Loucy (cell line): ENCODE results near the gene NUAK1.

Experiments
- H2AFZ ChIP-seq: fragments of 200-600 bp; sonication (generic); 2 replicates; pipeline ENCODE4 v1.6.0; 2016; ENCODE audit warnings: antibody characterized with exemption, mild to moderate bottlenecking, low read length, moderate library complexity
- H3F3A ChIP-seq: fragments of 200-600 bp; 2 replicates; pipeline ENCODE4 v1.6.0; 2016; ENCODE audit warnings: antibody characterized with exemption, low read depth, mild to moderate bottlenecking
- H3K27me3 ChIP-seq: fragments of 200-600 bp; sonication (generic); 2 replicates; pipeline ENCODE4 v1.6.1; 2014; ENCODE audit warnings: low read length, mild to moderate bottlenecking; ENCODE audit not compliant: insufficient read depth, poor library complexity, severe bottlenecking
- H3K36me3 ChIP-seq: fragments of 200-600 bp; sonication (generic); 2 replicates; pipeline ENCODE4 v1.6.1; 2016; ENCODE audit warnings: low read length; ENCODE audit not compliant: insufficient read depth
- H3K4me1 ChIP-seq: fragments of 200-600 bp; sonication (generic); 2 replicates; pipeline ENCODE4 v1.5.1; 2014; ENCODE audit warnings: low read length, mild to moderate bottlenecking; ENCODE audit not compliant: insufficient read depth, poor library complexity, severe bottlenecking
- H3K4me2 ChIP-seq: fragments of 200-600 bp; sonication (generic); 2 replicates; pipeline ENCODE4 v1.6.0; 2014; ENCODE audit warnings: antibody characterized with exemption, low read length, low read depth, mild to moderate bottlenecking; ENCODE audit not compliant: poor library complexity, severe bottlenecking
- H3K4me3 ChIP-seq: fragments of 200-600 bp; sonication (generic); 2 replicates; pipeline ENCODE4 v1.5.1; 2014; ENCODE audit warnings: low read length, mild to moderate bottlenecking, mixed read lengths; ENCODE audit not compliant: poor library complexity, severe bottlenecking
- H3K79me2 ChIP-seq: fragments of 200-600 bp; sonication (generic); 2 replicates; pipeline ENCODE4 v1.6.1; 2014; ENCODE audit warnings: low read length; ENCODE audit not compliant: insufficient read depth
- H3K9ac ChIP-seq: fragments of 200-600 bp; sonication (generic); 2 replicates; pipeline ENCODE4 v1.6.0; 2014; ENCODE audit warnings: mild to moderate bottlenecking, low read depth, low read length, moderate library complexity; ENCODE audit not compliant: poor library complexity, severe bottlenecking
- H3K9me2 ChIP-seq: fragments of 200-600 bp; sonication (generic); replicated peaks from 2 replicates; pipeline ENCODE4 v1.6.1; 2016; ENCODE audit warnings: low read depth, low read length, mixed read lengths
- H3K9me3 ChIP-seq: fragments of 200-600 bp; sonication (generic); 2 replicates; pipeline ENCODE4 v1.6.1; 2014; ENCODE audit warnings: mild to moderate bottlenecking, antibody characterized with exemption, low read length, low read depth; ENCODE audit not compliant: insufficient read depth
- H4K20me1 ChIP-seq: fragments of 200-600 bp; sonication (generic); 2 replicates; pipeline ENCODE4 v1.6.0; 2014; ENCODE audit warnings: antibody characterized with exemption, low read length, mild to moderate bottlenecking; ENCODE audit not compliant: insufficient read depth, poor library complexity, severe bottlenecking
- CTCF ChIP-seq: fragments of 200-600 bp; sonication (generic); conservative IDR thresholded peaks from 2 replicates; pipeline ENCODE4 v1.5.1; 2014; ENCODE audit warnings: mild to moderate bottlenecking, antibody characterized with exemption, low read length
- EZH2phosphoT487 ChIP-seq: fragments of 200-600 bp; IDR thresholded peaks from 2 replicates; pipeline ENCODE4 v1.6.1; 2018; ENCODE audit warnings: antibody characterized with exemption, mild to moderate bottlenecking, moderate library complexity, borderline replicate concordance

The NUAK1 gene

GRCh38 chr12:106141003-106141402 lies 2.2 kb upstream of the NUAK1 start:
- TF ChIP-seq EZH2phosphoT487 (no peak), CTCF (no peak)
- Histone ChIP-seq H4K20me1 (no peaks in the 10 kb centered on the region), H3K79me2 (no peaks in the 10 kb centered on the region), H3K9ac (no peak overlapping the region), H3K4me1 (no peaks in the 10 kb centered on the region), H2AFZ (no peak overlapping the region), H3K4me2 (no peak overlapping the region), H3K36me3 (no peaks in the 10 kb centered on the region), H3K9me2 (no peaks in the 10 kb centered on the region), H3K9me3 (no peaks in the 10 kb centered on the region), H3F3A (no peaks in the 10 kb centered on the region), H3K4me3 (no peak overlapping the region), H3K27me3 (no peaks in the 10 kb centered on the region)

GRCh38 chr12:106140223-106140986 lies 1.7 kb upstream of the NUAK1 start:
- H3F3A ChIP-seq: no peaks in the 10 kb centered on the region
- no peak for TF ChIP-seq CTCF
- TF ChIP-seq EZH2phosphoT487: no peak
- H3K9ac ChIP-seq: no peak overlapping the region
- no peaks in the 10 kb centered on the region for H3K9me3 ChIP-seq
- H3K36me3 ChIP-seq: no peaks in the 10 kb centered on the region
- H3K79me2 ChIP-seq: no peaks in the 10 kb centered on the region
- H4K20me1 ChIP-seq: no peaks in the 10 kb centered on the region
- H3K4me1 ChIP-seq: no peaks in the 10 kb centered on the region
- H3K9me2 ChIP-seq: no peaks in the 10 kb centered on the region
- H2AFZ ChIP-seq: no peak overlapping the region
- no peak overlapping the region for H3K4me3 ChIP-seq
- H3K27me3 ChIP-seq: no peaks in the 10 kb centered on the region
- no peak overlapping the region for H3K4me2 ChIP-seq

- no peaks in the 10 kb centered on the region for H3K4me1 ChIP-seq
- no peaks in the 10 kb centered on the region for H4K20me1 ChIP-seq
- no peak overlapping the region for H3K9ac ChIP-seq
- no peaks in the 10 kb centered on the region for H3K9me3 ChIP-seq
- no peak overlapping the region for H3K4me2 ChIP-seq
- H3K4me3 ChIP-seq: no peak overlapping the region
- no peaks in the 10 kb centered on the region for H3K36me3 ChIP-seq
- no peaks in the 10 kb centered on the region for H3F3A ChIP-seq
- TF ChIP-seq EZH2phosphoT487: no peak
- TF ChIP-seq CTCF: no peak
- no peaks in the 10 kb centered on the region for H3K79me2 ChIP-seq
- no peak overlapping the region for H2AFZ ChIP-seq
- no peaks in the 10 kb centered on the region for H3K27me3 ChIP-seq
- no peaks in the 10 kb centered on the region for H3K9me2 ChIP-seq
Measured at GRCh38 chr12:106139422-106140171, 843 bp upstream of the NUAK1 start.
